Mononuclear cell (primary cell): Measurements from ENCODE around the gene SLAMF1. TPM values are rescaled to one million over a fixed set of nuclear protein-coding genes. Genes with fewer than 3 reads are reported as not detected.
"Not testable (repeated sequence)": the region's sequence is repeated elsewhere in the genome, so short reads cannot be mapped to it uniquely, and the experiment has no call there.

Experiments used
- H3K27me3 ChIP-seq: 2 replicates; pipeline ENCODE4 v1.6.0; 2011; ENCODE audit warnings: low read length, control low read depth; ENCODE audit not compliant: insufficient read depth
- H3K4me1 ChIP-seq: 2 replicates; pipeline ENCODE4 v1.5.1; 2011; ENCODE audit warnings: mild to moderate bottlenecking, low read length, control low read depth; ENCODE audit not compliant: insufficient read depth
- H3K4me3 ChIP-seq: 2 replicates; pipeline ENCODE4 v1.5.1; 2011; ENCODE audit warnings: mild to moderate bottlenecking, low read length, moderate library complexity
- H3K9me3 ChIP-seq: 2 replicates; pipeline ENCODE4 v1.5.1; 2011; ENCODE audit warnings: low read depth, mild to moderate bottlenecking, control low read depth, low read length
- total RNA-seq: library from RNA; depleted of rRNA; stranded (reverse); fragments of >200 nt; gene quantifications from one replicate; pipeline ENCODE4 v1.2.3, GENCODE V29; 2012

SLAMF1 gene
- total RNA-seq, 1 donor, result 30.0 TPM

- H3K4me1 ChIP-seq, result peaks cover 35% of the 10 kb centered on the region
- no peaks in the 10 kb centered on the region for H3K9me3 ChIP-seq
- H3K4me3 ChIP-seq, result no peak overlapping the region
- no peaks in the 10 kb centered on the region for H3K27me3 ChIP-seq
Observed at GRCh38 chr1:160581961-160582360, 64.9 kb downstream of the SLAMF1 start.

DNA sequence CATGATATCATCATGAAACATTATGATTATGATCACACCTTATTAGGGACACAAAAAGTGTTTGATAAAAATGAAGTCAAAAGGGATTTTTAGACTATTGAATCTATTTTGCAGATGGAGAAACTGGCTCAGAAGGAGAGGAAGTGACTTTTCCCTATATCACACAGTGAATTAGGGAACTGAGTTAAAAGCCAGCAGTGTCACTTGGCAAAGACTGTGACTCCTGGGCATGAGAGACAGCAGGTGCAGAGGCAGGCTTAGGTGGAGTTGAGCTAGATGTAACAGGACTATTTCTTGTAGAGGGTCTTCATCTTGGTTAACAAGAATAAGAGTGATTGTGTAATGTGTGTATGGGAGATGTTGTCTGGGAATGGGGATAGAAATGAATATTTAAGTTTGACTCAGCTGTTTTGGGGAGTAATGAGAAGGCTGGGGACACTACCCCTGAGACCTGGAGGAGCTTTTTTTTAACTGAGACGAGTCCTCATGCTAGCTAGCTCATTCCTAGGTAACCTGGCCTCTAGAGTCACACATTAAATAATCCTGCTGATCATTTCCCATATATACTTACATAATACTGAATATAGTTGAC is 66.5 kb downstream of the SLAMF1 start:
- H3K4me1 ChIP-seq, result peaks cover 51% of the 10 kb centered on the region
- H3K27me3 ChIP-seq, result no peaks in the 10 kb centered on the region
- no peak overlapping the region for H3K4me3 ChIP-seq
- no peaks in the 10 kb centered on the region for H3K9me3 ChIP-seq

- no peaks in the 10 kb centered on the region for H3K9me3 ChIP-seq
- H3K4me3 ChIP-seq, result peak within 1 kb of the TSS; percentile 57
- H3K4me1 ChIP-seq, result peaks cover 62% of the 10 kb centered on the region
- H3K27me3 ChIP-seq, result no peaks in the 10 kb centered on the region
Observed at GRCh38 chr1:160579216-160579701, 67.6 kb downstream of the SLAMF1 start, which contains the start of gene CD84. TSS of gene CD84 (minus strand) at chr1:160579496. CDS start at chr1:160579437, 59 bp downstream.

DNA sequence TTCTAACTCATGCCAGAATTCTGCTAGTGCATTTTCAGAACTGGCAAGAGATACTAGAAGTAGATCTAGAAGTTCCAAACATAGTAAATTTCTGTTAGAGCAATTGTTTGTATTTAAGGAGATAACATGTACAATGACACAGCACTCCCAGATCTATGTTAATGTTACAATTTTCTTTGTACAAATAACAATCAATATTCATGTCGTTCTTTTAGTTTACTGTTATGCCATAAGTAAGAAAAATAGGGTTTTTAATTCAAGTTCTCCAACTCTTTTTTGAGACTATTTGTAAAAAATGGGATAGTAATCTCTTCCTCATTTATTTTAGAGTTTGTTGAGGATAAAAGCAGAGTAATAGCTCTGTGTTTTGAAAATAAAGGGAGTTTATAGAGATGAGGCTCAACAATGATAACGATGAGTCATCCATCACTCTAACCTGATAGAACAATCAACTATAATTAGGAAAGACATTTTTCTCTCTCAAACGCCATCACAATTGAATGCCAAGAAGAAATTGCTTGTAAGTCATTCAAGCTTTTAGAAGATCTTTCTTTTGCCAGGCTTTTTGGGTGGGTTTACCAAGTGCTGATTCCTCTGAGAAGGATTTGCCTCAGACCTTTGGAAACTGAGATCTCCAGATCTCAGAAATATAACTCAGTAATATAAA is 68.2 kb downstream of the SLAMF1 start:
- peaks cover 68% of the 10 kb centered on the region for H3K4me1 ChIP-seq
- no peaks in the 10 kb centered on the region for H3K9me3 ChIP-seq
- H3K4me3 ChIP-seq, result peak overlapping the region; percentile 57
- H3K27me3 ChIP-seq, result no peaks in the 10 kb centered on the region

DNA sequence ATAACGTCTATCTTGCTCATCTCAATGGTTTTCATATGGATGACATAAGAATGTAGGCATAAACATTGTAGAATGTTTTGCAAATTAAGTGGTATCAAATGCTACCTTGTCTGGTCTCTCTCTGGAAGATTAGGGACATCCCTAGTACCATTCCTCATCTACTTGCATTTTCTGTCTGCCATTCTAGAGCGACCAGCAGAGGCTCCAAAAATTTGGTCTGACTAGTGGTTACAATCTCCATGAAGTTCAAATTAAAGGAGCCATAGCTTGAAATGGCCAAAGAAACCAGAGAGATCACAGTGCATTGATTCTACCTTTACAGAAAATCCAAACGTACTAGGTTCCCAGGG is 68.7 kb downstream of the SLAMF1 start:
- Histone ChIP-seq H3K4me1 (peaks cover 73% of the 10 kb centered on the region), H3K4me3 (peak overlapping the region; percentile 57), H3K27me3 (no peaks in the 10 kb centered on the region), H3K9me3 (no peaks in the 10 kb centered on the region)

- Histone ChIP-seq H3K27me3 (no peaks in the 10 kb centered on the region), H3K4me1 (peaks cover 78% of the 10 kb centered on the region), H3K4me3 (peak overlapping the region; percentile 57), H3K9me3 (no peaks in the 10 kb centered on the region)
Observed at GRCh38 chr1:160577671-160578070, 69.2 kb downstream of the SLAMF1 start.

DNA sequence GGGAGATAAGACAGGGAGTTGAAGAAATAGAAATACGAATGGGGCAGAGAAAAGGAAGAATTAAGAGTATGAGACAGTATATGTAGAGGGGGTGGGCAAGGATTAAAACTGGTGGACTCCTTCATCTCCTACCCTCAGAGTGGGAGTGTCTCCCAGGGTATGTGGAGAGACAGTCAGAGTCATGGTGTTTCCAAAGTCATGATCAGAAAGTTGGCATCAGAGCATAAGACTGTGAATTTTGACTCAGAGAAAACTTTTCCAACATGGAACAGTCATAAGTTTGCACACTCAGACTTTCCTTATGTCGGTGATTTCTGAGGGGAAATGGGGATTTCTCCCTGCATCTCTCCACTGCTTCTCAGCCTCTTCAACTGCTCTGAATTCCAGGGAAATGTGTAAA is 70.0 kb downstream of the SLAMF1 start:
- Histone ChIP-seq H3K27me3 (no peaks in the 10 kb centered on the region), H3K4me3 (no peak overlapping the region), H3K4me1 (peaks cover 84% of the 10 kb centered on the region), H3K9me3 (no peaks in the 10 kb centered on the region)

DNA sequence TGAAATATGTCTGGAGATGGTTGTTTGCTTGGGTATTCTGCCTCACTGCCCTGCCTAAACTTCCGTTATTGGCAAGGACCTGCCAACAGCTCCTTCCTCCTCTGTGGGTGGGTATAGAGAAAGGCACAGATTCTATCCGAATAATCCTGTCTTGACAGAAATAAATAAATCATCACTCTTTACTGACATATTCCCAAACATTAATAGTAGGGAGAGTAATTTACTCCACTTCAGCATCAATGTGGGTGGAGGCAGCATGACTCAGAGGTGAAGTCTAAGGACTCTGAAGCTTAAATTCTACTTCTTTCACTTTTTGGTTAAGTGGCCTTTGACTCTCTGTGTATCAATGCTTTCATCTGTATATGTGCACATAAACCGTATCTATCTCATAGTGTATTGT is 70.5 kb downstream of the SLAMF1 start:
- H3K4me3 ChIP-seq, result no peak overlapping the region
- H3K27me3 ChIP-seq, result no peaks in the 10 kb centered on the region
- no peaks in the 10 kb centered on the region for H3K9me3 ChIP-seq
- peaks cover 84% of the 10 kb centered on the region for H3K4me1 ChIP-seq

- H3K4me3 ChIP-seq, result no peak overlapping the region
- no peaks in the 10 kb centered on the region for H3K27me3 ChIP-seq
- peaks cover 88% of the 10 kb centered on the region for H3K4me1 ChIP-seq
- no peaks in the 10 kb centered on the region for H3K9me3 ChIP-seq
Observed at GRCh38 chr1:160575112-160575664, 71.7 kb downstream of the SLAMF1 start.

DNA sequence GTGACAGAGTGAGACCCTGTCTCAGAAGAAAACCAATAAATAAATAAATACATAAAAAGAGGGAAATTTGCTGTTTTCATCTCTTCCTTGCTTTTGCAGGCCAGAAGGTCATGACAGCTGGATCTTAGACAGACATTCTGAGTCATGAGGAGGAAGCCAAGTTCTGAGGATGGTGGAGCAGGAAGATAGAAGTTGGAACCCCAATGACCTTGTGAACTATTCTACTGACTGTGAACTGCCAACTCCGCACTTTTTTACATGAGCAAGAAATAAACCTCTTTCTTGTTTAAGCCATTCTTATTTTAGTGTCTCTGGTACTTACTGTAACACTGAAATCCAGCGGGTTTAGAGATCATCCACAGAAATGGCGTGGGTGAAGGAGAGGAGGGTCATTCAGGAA is 76.0 kb downstream of the SLAMF1 start:
- Histone ChIP-seq H3K9me3 (no peaks in the 10 kb centered on the region), H3K4me3 (no peak overlapping the region), H3K27me3 (no peaks in the 10 kb centered on the region), H3K4me1 (peaks cover 95% of the 10 kb centered on the region)

DNA sequence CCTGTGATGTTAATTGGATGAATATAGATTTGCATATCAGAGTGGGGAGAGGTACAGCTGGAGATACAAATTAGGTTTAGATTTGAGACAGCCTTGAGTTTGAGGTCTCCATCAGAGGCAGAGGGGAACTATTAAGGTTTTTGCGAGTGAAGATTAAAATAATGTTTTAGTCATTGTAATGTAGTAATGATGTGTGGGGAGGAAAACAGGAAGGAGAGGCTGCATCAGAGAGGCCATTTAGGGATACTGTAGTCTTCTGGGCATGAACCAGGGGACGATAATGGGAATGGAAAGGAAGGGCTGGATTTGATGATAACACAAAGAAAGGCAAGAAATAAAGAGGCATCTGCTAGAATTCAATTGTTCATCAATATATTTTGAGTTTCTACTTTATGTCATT is 77.0 kb downstream of the SLAMF1 start:
- Histone ChIP-seq H3K27me3 (no peaks in the 10 kb centered on the region), H3K9me3 (no peaks in the 10 kb centered on the region), H3K4me3 (no peak overlapping the region), H3K4me1 (peaks cover 93% of the 10 kb centered on the region)

DNA sequence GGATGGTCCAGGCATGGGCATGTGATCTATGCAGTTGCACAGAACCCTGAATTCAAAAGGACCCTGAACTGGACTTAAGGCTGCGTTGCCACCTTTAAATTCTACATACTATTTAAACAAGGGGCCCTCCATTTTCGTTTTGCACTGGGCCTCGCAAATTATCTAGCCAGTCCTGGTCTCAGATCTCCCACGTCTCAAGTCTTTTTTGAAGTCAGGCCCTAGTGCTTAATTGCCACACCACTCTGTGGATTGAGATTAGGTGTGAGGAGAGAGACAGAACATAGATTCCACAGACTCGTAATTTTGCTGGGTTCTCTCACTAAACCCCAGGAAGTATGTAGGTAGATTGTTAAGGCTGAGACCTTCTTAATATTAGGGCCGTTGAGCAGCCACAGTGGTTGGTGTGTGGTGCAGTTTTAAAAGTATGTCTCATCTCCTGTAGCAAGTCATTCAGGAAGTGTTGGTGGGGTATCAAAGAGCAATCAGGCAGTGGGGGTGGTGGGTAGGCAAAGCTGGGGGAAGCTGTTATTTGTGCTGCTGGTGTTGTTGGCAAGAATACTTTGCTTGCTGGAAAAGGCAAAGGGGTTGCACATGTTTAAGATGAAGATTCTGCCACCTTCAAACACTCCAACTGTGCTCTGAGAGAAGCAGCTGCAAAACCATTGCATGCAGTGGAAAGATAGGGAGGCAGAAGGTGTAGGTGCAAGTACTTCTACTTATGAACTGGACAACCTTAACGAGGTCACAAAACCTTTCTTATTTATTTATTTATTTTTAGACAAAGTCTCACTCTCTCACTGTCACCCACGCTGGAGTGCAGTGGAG is 78.8 kb downstream of the SLAMF1 start:
- H3K27me3 ChIP-seq, result no peaks in the 10 kb centered on the region
- H3K4me3 ChIP-seq, result no peak overlapping the region
- peaks cover 76% of the 10 kb centered on the region for H3K4me1 ChIP-seq

DNA sequence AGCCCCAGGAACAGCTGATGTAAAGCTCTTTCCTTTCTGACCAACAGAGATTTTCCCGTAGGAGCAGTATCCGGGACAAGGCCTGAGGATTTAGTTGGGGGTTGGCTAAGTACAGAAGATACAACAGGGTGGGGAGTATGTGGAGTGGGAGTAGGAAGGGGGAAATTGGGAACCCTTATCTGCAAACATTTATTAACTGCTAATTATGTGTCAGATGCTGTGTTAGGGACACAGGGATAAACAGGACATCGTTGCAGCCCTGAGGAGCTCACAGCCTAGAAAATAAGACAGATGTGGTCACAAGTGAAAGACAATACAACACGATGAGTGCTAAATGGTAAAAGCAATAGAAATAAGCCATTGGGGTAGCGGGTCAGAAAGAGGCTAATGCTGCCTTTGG is 79.5 kb downstream of the SLAMF1 start:
- H3K27me3 ChIP-seq, result no peaks in the 10 kb centered on the region
- no peak overlapping the region for H3K4me3 ChIP-seq
- H3K9me3 ChIP-seq, result no peaks in the 10 kb centered on the region
- H3K4me1 ChIP-seq, result peaks cover 70% of the 10 kb centered on the region

More for the DNA sequence above, 78.8 kb downstream of the SLAMF1 start:
- H3K9me3 ChIP-seq, result no peaks in the 10 kb centered on the region

DNA sequence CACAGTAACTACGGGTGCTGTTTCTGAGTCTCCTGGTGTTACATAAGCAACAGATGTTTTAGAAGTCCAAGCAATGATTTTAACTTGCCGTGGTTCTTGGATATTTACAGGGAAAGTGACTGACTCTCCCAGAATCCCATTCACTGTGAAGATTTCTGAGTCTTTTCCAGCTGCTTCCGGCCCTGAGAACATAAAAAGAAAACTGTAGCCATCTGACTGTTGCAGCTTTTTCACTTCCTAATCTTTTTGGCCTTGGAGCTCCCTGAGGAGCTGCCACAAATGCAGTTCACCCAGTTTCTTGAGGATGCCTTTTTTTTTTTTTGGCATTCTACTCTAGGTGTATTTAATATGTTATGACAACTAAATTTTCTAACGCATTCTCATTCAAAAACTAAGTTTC is 81.3 kb downstream of the SLAMF1 start:
- H3K9me3 ChIP-seq, result no peaks in the 10 kb centered on the region
- H3K27me3 ChIP-seq, result no peaks in the 10 kb centered on the region
- H3K4me1 ChIP-seq, result peaks cover 68% of the 10 kb centered on the region
- no peak overlapping the region for H3K4me3 ChIP-seq

DNA sequence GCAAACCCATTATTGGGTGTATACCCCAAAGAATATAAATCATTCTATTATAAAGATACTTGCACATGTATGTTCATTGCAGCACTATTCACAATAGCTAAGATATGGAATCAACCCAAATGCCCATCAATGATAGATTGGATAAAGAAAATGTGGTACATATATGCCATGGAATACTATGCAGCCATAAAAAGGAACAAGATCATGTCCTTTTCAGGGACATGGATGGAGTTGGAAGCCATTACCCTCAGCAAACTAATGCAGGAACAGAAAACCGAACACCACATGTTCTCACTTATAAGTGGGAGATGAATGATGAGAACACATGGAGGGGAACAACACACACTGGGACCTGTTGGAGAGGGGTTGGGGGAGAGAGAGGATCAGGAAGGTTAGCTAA is 83.6 kb downstream of the SLAMF1 start:
- not testable (repeated sequence) for H3K9me3 ChIP-seq, H3K27me3 ChIP-seq, H3K4me3 ChIP-seq
- H3K4me1 ChIP-seq, result peaks cover 67% of the 10 kb centered on the region
